Measurements from ENCODE around the gene TSSK3. TPM values are rescaled to one million over a fixed set of nuclear protein-coding genes. Genes with fewer than 3 reads are reported as not detected.

The TSSK3 gene, protein sequence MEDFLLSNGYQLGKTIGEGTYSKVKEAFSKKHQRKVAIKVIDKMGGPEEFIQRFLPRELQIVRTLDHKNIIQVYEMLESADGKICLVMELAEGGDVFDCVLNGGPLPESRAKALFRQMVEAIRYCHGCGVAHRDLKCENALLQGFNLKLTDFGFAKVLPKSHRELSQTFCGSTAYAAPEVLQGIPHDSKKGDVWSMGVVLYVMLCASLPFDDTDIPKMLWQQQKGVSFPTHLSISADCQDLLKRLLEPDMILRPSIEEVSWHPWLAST
- 1.6 TPM for total RNA-seq (ENCODE audit: unreplicated experiment)
- long read RNA-seq, partial matches to known transcripts: 0 of 1 reads
- long read RNA-seq, other reads (novel, unspliced or antisense): 1 of 1 reads

DNA sequence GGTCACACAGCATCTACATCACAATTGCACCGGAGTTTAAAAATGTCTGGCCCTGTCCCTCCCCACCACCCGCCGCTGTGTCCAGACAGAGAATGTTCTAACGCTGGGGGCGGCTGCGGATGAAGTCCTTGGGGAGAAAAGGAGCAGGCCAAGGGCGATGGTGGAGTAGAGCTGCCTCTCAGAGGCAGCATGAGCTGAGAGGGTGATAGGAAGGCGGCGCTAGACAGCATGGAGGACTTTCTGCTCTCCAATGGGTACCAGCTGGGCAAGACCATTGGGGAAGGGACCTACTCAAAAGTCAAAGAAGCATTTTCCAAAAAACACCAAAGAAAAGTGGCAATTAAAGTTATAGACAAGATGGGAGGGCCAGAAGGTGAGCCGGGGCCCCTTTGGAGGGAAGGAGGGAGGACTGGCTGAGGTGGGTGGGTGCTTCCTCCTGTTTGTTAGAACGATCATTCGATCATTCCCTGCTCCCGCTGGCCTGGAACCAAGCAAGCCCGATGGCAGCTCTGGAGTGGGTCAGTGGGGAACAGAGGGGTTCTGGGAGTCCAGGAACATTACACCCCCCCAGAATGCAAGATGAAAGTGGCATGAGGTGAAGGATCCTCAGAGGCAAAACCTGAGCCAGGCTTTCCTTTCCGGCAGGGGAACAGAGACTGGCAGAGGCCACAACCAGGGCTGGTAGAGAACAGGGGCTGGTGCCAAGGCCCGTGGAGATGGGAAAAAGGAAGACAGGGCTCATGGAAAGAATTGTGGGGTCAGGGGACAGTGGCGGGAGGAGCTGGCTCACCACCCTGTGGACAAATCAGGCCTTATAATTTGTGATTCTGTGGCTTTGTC, at the start of gene TSSK3, which contains the start of gene FAM229A:
TSS of gene TSSK3 (plus strand) at position 66 of the 840 bp plus-strand sequence. CDS start at position 229, 163 bp downstream.
TSS of gene FAM229A (minus strand) at position 12 of the 840 bp plus-strand sequence. CDS start 394 bp downstream, outside the sequence.
- H3K4me3 Mint-ChIP-seq (ENCODE audit: unreplicated experiment): peak within 1 kb of the TSS; percentile 64
- H3K27me3 Mint-ChIP-seq (ENCODE audit: unreplicated experiment): peaks cover 18% of the 10 kb centered on the region
- H3K27ac Mint-ChIP-seq (ENCODE audit: unreplicated experiment): no peak within 1 kb of the TSS
- H3K9me3 Mint-ChIP-seq (ENCODE audit: unreplicated experiment): peaks cover 14% of the 10 kb centered on the region
- DNase-seq: no peak
- TF ChIP-seq, protein P1, sequence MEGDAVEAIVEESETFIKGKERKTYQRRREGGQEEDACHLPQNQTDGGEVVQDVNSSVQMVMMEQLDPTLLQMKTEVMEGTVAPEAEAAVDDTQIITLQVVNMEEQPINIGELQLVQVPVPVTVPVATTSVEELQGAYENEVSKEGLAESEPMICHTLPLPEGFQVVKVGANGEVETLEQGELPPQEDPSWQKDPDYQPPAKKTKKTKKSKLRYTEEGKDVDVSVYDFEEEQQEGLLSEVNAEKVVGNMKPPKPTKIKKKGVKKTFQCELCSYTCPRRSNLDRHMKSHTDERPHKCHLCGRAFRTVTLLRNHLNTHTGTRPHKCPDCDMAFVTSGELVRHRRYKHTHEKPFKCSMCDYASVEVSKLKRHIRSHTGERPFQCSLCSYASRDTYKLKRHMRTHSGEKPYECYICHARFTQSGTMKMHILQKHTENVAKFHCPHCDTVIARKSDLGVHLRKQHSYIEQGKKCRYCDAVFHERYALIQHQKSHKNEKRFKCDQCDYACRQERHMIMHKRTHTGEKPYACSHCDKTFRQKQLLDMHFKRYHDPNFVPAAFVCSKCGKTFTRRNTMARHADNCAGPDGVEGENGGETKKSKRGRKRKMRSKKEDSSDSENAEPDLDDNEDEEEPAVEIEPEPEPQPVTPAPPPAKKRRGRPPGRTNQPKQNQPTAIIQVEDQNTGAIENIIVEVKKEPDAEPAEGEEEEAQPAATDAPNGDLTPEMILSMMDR (IDR thresholded peaks at IDR 0.05; ENCODE audit: partially characterized antibody, unreplicated experiment): no peak
- peaks cover 9% of the 10 kb centered on the region for H3K36me3 Mint-ChIP-seq (ENCODE audit: unreplicated experiment)
- H3K4me1 Mint-ChIP-seq (ENCODE audit: low read depth, unreplicated experiment): peaks cover 16% of the 10 kb centered on the region

DNA sequence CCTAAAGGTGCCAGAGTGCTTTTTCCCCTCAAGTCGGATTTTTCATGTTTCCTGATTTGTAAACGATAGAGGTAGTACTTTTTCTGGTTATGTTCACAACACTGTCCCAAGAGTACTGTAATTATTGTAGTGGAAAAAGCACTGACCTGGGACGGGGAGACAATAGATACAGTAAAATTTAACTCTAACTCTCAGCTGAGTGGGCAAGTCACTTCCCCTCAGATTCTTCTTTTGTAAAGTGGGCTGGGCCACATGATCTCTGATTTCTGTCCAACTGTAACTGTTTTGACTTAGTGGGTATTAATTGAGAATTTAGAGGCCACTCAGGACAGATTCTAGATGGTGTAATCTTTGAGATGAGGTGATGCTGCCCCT, 45.4 kb upstream of the TSSK3 start:
- DNase-seq: no peak
- TF ChIP-seq, protein P1 (IDR thresholded peaks at IDR 0.05; ENCODE audit: partially characterized antibody, unreplicated experiment): no peak
- no peak overlapping the region for H3K4me3 Mint-ChIP-seq (ENCODE audit: unreplicated experiment)
- H3K4me1 Mint-ChIP-seq (ENCODE audit: low read depth, unreplicated experiment): no peaks in the 10 kb centered on the region
- no peaks in the 10 kb centered on the region for H3K36me3 Mint-ChIP-seq (ENCODE audit: unreplicated experiment)
- H3K27me3 Mint-ChIP-seq (ENCODE audit: unreplicated experiment): no peaks in the 10 kb centered on the region
- no peaks in the 10 kb centered on the region for H3K9me3 Mint-ChIP-seq (ENCODE audit: unreplicated experiment)
- no peak overlapping the region for H3K27ac Mint-ChIP-seq (ENCODE audit: unreplicated experiment)

DNA sequence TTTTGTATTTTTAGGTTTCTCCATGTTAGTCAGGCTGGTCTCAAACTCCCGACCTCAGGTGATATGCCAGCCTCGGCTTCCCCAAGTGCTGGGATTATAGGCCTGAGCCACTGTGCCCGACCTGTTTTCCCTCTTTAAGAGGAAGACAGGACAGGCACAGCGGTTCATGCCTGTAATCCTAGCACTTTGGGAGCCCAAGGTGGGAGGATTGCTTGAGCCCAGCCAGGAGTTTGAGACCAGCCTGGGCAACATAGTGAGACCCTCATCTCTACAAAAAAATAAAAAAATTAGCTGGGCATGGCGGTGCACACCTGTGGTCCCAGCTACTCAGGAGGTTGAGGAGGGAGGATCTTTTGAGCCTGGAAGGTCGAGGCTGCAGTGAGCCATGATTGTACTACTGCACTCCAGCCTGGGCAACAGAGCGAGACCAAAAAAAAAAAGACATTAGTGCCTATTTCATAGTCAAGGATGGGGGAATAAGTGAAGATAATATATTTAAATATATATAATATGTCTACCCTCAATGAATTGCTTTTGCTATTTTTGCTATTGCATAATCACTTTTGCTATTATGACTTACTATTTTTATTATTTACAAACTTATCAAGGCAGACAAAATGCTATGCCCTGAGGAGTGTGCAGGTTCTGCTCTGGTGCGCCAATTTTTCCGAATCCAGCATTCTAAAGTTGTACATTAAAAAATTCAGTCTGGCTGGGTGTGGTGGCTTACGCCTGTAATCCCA, 44.0 kb upstream of the TSSK3 start:
- no peak overlapping the region for H3K27ac Mint-ChIP-seq (ENCODE audit: unreplicated experiment)
- no peak overlapping the region for H3K4me3 Mint-ChIP-seq (ENCODE audit: unreplicated experiment)
- no peaks in the 10 kb centered on the region for H3K9me3 Mint-ChIP-seq (ENCODE audit: unreplicated experiment)
- no peaks in the 10 kb centered on the region for H3K36me3 Mint-ChIP-seq (ENCODE audit: unreplicated experiment)
- TF ChIP-seq, protein P1 (IDR thresholded peaks at IDR 0.05; ENCODE audit: partially characterized antibody, unreplicated experiment): no peak
- H3K4me1 Mint-ChIP-seq (ENCODE audit: low read depth, unreplicated experiment): no peaks in the 10 kb centered on the region
- DNase-seq: no peak
- H3K27me3 Mint-ChIP-seq (ENCODE audit: unreplicated experiment): no peaks in the 10 kb centered on the region

DNA sequence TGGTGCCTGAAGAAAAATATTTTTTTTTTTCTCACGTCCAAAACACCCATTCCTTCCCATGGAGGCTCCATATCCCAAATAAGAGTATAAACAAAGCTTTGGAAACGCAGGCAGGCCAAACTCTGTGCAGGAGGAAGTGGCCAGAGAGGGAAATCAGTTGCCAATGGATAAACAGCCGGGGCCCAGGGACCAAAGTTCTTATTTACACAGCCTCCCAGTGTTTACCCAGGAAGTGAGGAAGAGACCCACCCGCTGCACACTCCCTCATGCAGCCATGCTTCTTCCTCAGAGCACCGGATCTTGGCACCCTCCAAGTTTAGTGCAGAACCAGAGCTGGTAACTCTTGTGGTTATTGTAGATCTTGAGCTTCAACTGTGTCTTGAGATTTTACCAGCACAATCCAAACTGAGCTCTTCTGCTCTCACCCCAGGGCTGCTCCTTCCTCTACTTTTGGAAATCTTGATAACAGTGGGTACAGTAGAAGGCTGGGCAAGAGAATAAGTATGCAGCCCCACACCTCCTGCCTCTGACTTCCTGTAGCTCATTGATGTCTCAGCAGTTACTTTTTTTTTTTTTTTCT, 40.5 kb upstream of the TSSK3 start:
- no peak for DNase-seq
- Mint-ChIP-seq H3K27ac (ENCODE audit: unreplicated experiment) (no peak overlapping the region), H3K27me3 (ENCODE audit: unreplicated experiment) (no peaks in the 10 kb centered on the region), H3K4me3 (ENCODE audit: unreplicated experiment) (no peak overlapping the region), H3K4me1 (ENCODE audit: low read depth, unreplicated experiment) (no peaks in the 10 kb centered on the region), H3K9me3 (ENCODE audit: unreplicated experiment) (no peaks in the 10 kb centered on the region), H3K36me3 (ENCODE audit: unreplicated experiment) (no peaks in the 10 kb centered on the region)
- TF ChIP-seq, protein P1 (IDR thresholded peaks at IDR 0.05; ENCODE audit: partially characterized antibody, unreplicated experiment): no peak
